HepG2 (cell line): Measurements from ENCODE around the gene COA7. TPM values are rescaled to one million over a fixed set of nuclear protein-coding genes. Genes with fewer than 3 reads are reported as not detected.

Source experiments
- AKAP8 ChIP-seq: sonication (generic); formaldehyde crosslinking; IDR thresholded peaks from 2 replicates; pipeline ENCODE4 v1.5.1; 2020; ENCODE audit warnings: mild to moderate bottlenecking, missing genetic modification reagents
- CHCHD3 ChIP-seq: sonication (generic); formaldehyde crosslinking; IDR thresholded peaks from 2 replicates; pipeline ENCODE4 v1.8.0; 2022; ENCODE audit warnings: mild to moderate bottlenecking, missing genetic modification reagents, moderate library complexity
- E2F1 ChIP-seq: sonication (generic); formaldehyde crosslinking; IDR thresholded peaks from 2 replicates; pipeline ENCODE4 v1.5.0; 2020; ENCODE audit warnings: missing genetic modification reagents
- MAFF ChIP-seq: IDR thresholded peaks from 2 replicates; pipeline ENCODE4 v1.6.1; 2011; ENCODE audit warnings: low read depth, low read length, improper control_type of control experiment
- RAD51 ChIP-seq: fragments of 450-650 bp; IDR thresholded peaks from 2 replicates; pipeline ENCODE4 v1.6.1; 2016; ENCODE audit warnings: borderline replicate concordance
- SIN3A ChIP-seq: IDR thresholded peaks from 2 replicates; pipeline ENCODE4 v1.6.1; 2011; ENCODE audit warnings: low read depth, mild to moderate bottlenecking, control low read depth, low read length, borderline replicate concordance
- SMAD1 ChIP-seq: sonication (generic); formaldehyde crosslinking; IDR thresholded peaks from 2 replicates; pipeline ENCODE4 v1.4.0; 2020; ENCODE audit warnings: missing genetic modification reagents, low read depth, mild to moderate bottlenecking, borderline replicate concordance
- TCF7 ChIP-seq: sonication (generic); IDR thresholded peaks from 2 replicates; pipeline ENCODE4 v1.6.1; 2016; ENCODE audit warnings: antibody characterized with exemption, low read depth
- TCF7L2 ChIP-seq: IDR thresholded peaks from 2 replicates; pipeline ENCODE4 v1.6.1; 2011; ENCODE audit warnings: mild to moderate bottlenecking, low read depth, low read length, moderate library complexity
- ZNF205 ChIP-seq: IDR thresholded peaks from 2 replicates; pipeline ENCODE4 v1.6.1; 2018; ENCODE audit warnings: missing biosample characterization, missing genetic modification reagents
- ZNF232 ChIP-seq: sonication (generic); formaldehyde crosslinking; IDR thresholded peaks from 2 replicates; pipeline ENCODE4 v1.4.0; 2020; ENCODE audit warnings: missing genetic modification reagents, borderline replicate concordance
- ZNF296 ChIP-seq: sonication (generic); formaldehyde crosslinking; conservative IDR thresholded peaks from 2 replicates; pipeline ENCODE4 v1.5.0; 2020; ENCODE audit warnings: mild to moderate bottlenecking, missing genetic modification reagents
- ZNF337 ChIP-seq: sonication (generic); formaldehyde crosslinking; IDR thresholded peaks from 2 replicates; pipeline ENCODE4 v1.5.1; 2020; ENCODE audit warnings: missing genetic modification reagents, low read depth, mild to moderate bottlenecking, borderline replicate concordance
- ZNF33B ChIP-seq: sonication (generic); formaldehyde crosslinking; IDR thresholded peaks from 2 replicates; pipeline ENCODE4 v1.5.1; 2020; ENCODE audit warnings: mild to moderate bottlenecking, missing genetic modification reagents
- ZNF790 ChIP-seq: sonication (generic); formaldehyde crosslinking; IDR thresholded peaks from 2 replicates; pipeline ENCODE4 v1.8.0; 2022; ENCODE audit warnings: missing genetic modification reagents, mild to moderate bottlenecking, borderline replicate concordance
- ZSCAN9 ChIP-seq: IDR thresholded peaks from 2 replicates; pipeline ENCODE4 v1.6.1; 2016; ENCODE audit warnings: borderline replicate concordance
- polyA plus RNA-seq, 8 experiments: library from polyadenylated mRNA; depleted of rRNA in 3 of 8; stranded (reverse) in 7 of 8; unstranded in 1 of 8; fragments of >200 nt; fragmentation: Illumina TruSeq in 4 of 8; extraction: Trizol in 4 of 8; gene quantifications; 2 replicates each; pipeline versions ENCODE4 v1.2.1 to v1.2.3, GENCODE V29; 2011 to 2016; ENCODE audit warnings: low read depth in 4 of 8, missing spikeins in 1 of 8, mixed read lengths in 1 of 8; ENCODE audit not compliant: insufficient read depth in 1 of 8
- total RNA-seq, 5 experiments: library from RNA; depleted of rRNA; stranded (reverse); fragments of >200 nt; fragmentation: Illumina TruSeq; extraction: Trizol; gene quantifications; 2 replicates each; pipeline ENCODE4 v1.2.3, GENCODE V29; 2016; ENCODE audit warnings: low read depth in 1 of 5
- TF ChIP-seq, protein P1 (sequence below): sonication (generic); formaldehyde crosslinking; IDR thresholded peaks from 2 replicates; pipeline ENCODE4 v1.5.0; 2020; ENCODE audit warnings: missing genetic modification reagents, mild to moderate bottlenecking, borderline replicate concordance
- TF ChIP-seq, protein P2 (sequence below): sonication (generic); formaldehyde crosslinking; IDR thresholded peaks from 2 replicates; pipeline ENCODE4 v1.8.1; 2023; ENCODE audit warnings: mild to moderate bottlenecking, missing genetic modification reagents
- TF ChIP-seq, protein P3 (sequence below): sonication (generic); formaldehyde crosslinking; IDR thresholded peaks from 2 replicates; pipeline ENCODE4 v1.4.0; 2020; ENCODE audit warnings: missing genetic modification reagents

The COA7 gene
- total and polyA plus RNA-seq, 2 of the 13 experiments (the other 11 are each of a cell fraction or from before 2014, with no cell fraction given): 12.3 to 30.4 TPM

GRCh38 chr1:52697795-52698674, at the start of gene COA7 (continued):
- TF ChIP-seq TCF7L2 (no peak), ZNF337 (CRISPR knock-in tag) (no peak), E2F1 (CRISPR knock-in tag) (peak; percentile 70), CHCHD3 (CRISPR knock-in tag) (no peak; the same call in 1 of the 2 replicates), AKAP8 (CRISPR knock-in tag) (no peak), MAFF (no peak), SMAD1 (CRISPR knock-in tag) (no peak; the same call in 1 of the 2 replicates), ZNF205 (CRISPR knock-in tag) (peak; percentile 58; the same call in 1 of the 2 replicates), SIN3A (no peak), ZNF33B (peak; percentile 87; the same call in 1 of the 2 replicates), ZSCAN9 (CRISPR knock-in tag) (peak; percentile 73), ZNF232 (CRISPR knock-in tag) (peak; percentile 80), ZNF790 (CRISPR knock-in tag) (no peak; the same call in 1 of the 2 replicates), RAD51 (peak; percentile 85), ZNF296 (peak; percentile 93), TCF7 (no peak)
- TF ChIP-seq, protein P1, sequence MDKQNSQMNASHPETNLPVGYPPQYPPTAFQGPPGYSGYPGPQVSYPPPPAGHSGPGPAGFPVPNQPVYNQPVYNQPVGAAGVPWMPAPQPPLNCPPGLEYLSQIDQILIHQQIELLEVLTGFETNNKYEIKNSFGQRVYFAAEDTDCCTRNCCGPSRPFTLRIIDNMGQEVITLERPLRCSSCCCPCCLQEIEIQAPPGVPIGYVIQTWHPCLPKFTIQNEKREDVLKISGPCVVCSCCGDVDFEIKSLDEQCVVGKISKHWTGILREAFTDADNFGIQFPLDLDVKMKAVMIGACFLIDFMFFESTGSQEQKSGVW (CRISPR knock-in tag): peak; percentile 89
- TF ChIP-seq, protein P2, sequence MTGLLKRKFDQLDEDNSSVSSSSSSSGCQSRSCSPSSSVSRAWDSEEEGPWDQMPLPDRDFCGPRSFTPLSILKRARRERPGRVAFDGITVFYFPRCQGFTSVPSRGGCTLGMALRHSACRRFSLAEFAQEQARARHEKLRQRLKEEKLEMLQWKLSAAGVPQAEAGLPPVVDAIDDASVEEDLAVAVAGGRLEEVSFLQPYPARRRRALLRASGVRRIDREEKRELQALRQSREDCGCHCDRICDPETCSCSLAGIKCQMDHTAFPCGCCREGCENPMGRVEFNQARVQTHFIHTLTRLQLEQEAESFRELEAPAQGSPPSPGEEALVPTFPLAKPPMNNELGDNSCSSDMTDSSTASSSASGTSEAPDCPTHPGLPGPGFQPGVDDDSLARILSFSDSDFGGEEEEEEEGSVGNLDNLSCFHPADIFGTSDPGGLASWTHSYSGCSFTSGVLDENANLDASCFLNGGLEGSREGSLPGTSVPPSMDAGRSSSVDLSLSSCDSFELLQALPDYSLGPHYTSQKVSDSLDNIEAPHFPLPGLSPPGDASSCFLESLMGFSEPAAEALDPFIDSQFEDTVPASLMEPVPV: peak; percentile 96
- TF ChIP-seq, protein P3, sequence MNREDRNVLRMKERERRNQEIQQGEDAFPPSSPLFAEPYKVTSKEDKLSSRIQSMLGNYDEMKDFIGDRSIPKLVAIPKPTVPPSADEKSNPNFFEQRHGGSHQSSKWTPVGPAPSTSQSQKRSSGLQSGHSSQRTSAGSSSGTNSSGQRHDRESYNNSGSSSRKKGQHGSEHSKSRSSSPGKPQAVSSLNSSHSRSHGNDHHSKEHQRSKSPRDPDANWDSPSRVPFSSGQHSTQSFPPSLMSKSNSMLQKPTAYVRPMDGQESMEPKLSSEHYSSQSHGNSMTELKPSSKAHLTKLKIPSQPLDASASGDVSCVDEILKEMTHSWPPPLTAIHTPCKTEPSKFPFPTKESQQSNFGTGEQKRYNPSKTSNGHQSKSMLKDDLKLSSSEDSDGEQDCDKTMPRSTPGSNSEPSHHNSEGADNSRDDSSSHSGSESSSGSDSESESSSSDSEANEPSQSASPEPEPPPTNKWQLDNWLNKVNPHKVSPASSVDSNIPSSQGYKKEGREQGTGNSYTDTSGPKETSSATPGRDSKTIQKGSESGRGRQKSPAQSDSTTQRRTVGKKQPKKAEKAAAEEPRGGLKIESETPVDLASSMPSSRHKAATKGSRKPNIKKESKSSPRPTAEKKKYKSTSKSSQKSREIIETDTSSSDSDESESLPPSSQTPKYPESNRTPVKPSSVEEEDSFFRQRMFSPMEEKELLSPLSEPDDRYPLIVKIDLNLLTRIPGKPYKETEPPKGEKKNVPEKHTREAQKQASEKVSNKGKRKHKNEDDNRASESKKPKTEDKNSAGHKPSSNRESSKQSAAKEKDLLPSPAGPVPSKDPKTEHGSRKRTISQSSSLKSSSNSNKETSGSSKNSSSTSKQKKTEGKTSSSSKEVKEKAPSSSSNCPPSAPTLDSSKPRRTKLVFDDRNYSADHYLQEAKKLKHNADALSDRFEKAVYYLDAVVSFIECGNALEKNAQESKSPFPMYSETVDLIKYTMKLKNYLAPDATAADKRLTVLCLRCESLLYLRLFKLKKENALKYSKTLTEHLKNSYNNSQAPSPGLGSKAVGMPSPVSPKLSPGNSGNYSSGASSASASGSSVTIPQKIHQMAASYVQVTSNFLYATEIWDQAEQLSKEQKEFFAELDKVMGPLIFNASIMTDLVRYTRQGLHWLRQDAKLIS (CRISPR knock-in tag): no peak
